HG03064 (cell line): Measurements from ENCODE around the gene STAT3.
"Not testable (repeated sequence)": the region's sequence is repeated elsewhere in the genome, so short reads cannot be mapped to it uniquely, and the experiment has no call there.

Experiments used
- ATAC-seq: cut with Tn5 transposase; IDR thresholded peaks from one replicate; pipeline ENCODE4 v1.9.1; 2021; ENCODE audit warnings: low read depth; ENCODE audit not compliant: unreplicated experiment

Gene STAT3

DNA sequence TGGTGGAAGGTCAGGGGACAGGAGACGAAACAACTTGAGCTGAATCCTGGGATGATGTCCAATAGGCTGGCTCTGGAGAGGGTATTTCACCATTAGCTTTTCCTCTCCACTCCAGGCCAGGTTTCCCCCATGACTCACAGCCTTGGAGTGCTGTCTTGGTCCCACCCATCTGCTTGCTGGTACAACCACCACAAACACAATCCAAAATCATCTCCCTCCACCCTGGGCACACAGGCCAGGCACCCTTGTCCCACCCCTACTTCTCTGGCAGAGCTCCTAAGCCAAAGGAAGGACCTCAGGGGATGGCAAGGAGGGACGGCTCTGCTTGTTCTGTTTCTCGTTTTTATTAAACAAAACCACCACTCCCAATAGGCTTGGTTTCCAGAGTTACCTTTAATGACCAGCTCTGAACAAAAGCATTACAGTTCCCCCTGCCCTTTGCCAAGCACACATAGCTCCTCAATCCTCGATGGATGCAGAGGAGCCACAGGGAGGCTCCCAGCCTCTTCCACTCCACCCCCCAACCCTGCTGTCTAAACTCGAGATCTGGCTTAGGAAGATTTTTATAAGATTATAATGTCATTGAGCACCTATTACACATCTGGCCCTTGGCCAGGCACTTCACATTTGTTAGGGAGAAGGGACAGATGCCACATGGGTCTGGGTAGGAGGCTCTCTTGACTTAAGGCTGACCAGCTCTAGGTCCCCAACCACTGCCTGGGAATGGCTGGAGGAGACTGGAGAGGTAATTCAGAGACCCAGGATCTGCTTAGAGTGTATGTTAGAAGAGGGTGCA lies 21.5 kb upstream of the STAT3 start:
- no peak for ATAC-seq

DNA sequence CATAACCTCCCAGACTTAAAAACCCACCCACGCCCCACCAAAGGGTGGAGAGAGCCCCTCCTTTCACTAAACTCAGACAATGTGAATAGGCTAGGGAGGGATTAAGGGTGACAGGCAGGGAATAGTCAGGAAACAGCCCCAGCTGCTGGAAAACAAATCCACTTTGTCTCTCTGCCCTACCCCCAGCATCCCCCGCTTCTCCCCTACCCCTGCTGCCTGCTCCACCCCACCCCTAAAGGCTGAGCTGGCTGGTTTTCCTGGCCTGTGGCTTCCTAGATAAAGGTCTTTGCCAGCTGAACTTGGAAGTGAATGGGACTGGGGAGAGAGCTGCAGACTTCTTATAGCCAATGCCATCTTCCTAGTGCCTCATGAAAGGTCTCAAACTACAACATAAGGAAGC lies 19.8 kb upstream of the STAT3 start:
- no peak for ATAC-seq

- ATAC-seq = no peak
These were observed 19.1 kb upstream of the STAT3 start for GRCh38 chr17:42407289-42407836.

DNA sequence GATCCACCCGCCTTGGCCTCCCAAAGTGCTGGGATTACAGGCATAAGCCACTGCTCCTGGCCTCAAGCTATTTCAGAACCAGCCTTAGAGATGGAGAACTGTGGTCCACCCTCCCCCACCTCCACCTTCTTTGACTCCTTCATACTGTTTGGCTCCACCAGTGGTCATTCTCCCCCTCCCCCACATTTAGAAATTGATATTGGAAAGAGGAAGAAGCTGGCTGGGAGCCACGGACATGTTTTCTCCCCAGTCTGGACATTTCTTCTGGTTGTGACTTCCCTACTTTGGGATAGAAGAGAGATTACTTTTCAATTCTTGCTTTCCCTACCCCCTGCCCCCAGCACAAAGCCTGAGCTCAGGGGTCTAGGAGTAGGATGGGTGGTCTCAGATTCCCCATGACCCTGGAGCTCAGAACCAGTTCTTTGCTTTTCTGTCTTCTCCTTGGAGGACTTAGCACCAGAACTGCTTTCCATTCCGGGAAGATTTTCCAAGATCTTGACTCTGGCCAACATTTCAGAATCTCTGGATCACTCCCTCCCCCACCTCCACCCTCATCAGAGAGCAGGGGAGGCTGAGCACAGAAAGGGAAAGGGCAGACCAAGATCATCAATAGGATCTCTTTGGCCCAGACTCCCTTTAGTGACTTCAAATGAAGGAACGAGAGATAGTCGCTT lies 18.5 kb upstream of the STAT3 start:
- ATAC-seq = no peak

DNA sequence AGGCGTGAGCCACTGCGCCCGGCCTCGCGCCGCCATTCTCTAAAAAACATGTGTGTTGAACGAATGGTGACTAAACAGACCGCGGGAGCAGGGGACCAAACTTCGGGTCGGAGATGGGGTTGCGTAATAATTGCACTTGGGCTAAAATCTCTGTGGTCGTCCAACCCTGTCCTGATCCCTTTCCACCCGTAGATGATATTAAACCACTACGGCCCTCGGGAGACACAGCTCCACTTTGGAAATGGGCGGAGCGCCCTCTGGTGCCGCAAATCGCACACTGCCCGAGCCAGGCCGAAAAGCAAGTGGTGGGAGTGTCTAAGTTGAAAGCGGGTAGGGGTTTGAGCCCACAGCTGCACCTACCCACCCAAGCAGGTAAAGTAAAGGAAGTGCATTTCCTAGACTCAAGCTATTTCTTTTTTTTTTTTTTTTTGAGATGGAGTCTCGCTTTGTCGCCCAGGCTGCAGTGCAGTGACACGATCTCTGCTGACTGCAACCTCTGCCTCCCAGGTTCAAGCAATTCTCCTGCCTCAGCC lies 17.8 kb upstream of the STAT3 start:
- no peak for ATAC-seq

- no peak for ATAC-seq
These were observed 16.8 kb upstream of the STAT3 start for GRCh38 chr17:42405076-42405475.

DNA sequence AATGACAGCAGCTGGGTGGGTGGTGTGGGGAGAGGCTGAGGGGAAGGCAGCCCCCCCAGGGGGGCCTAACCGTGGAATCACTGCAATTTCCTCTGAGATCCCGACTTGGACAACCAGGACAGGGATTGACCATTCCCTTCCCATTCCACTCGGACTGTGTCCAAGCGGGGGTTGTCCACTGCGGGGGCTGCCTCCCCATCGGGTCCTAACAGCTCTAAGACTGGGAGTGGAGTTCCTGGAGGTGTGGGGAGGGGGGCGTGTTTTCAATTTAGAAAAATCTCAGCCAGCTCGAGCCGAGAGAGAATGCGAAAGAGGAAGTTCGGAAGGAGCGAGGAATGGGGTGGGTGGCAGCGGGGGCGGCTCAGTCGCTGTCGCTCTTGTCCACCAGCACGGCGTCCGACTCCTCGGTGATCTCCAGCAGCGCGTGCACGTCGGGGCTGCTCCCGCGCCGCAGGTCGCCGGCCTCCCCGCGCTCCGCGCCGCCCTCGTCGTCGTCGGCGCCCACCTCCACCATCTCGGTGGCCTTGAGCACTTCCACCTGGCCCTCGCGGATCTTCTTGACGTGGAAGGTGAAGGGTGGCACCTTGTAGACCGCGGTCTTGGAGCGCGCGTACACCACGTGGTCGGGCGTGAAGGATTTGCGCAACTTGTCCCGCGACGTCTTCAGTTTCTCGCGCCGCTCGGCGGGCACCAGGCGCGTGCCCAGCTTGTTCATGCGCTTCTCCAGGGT lies 16.2 kb upstream of the STAT3 start:
- ATAC-seq = no peak

DNA sequence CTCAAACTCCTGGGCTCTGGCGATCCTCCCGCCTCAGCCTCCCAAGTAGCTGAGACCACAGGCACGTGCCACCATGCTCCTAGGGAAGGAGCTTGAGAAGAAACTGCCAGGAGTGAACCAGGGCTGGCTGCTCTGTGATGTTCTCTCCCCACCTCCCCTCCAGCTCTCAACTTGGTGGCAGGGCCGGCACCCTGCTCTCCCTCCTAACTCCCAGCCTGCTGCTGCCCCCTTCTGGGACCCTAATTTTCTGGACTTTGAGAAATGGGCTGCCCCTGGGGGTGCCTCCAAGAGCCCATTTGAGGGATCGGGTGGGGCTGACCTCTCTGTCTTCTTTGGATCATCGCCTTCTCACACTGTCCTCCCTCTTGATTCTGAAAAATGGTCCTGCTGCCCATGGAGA lies 14.9 kb upstream of the STAT3 start:
- ATAC-seq = no peak

GRCh38 chr17:42402117-42402516 lies 13.9 kb upstream of the STAT3 start:
- no peak for ATAC-seq

- not testable (repeated sequence) for ATAC-seq
These were observed 12.7 kb upstream of the STAT3 start for GRCh38 chr17:42400844-42401375.

- no peak for ATAC-seq
These were observed 12.0 kb upstream of the STAT3 start for GRCh38 chr17:42399948-42400843.

DNA sequence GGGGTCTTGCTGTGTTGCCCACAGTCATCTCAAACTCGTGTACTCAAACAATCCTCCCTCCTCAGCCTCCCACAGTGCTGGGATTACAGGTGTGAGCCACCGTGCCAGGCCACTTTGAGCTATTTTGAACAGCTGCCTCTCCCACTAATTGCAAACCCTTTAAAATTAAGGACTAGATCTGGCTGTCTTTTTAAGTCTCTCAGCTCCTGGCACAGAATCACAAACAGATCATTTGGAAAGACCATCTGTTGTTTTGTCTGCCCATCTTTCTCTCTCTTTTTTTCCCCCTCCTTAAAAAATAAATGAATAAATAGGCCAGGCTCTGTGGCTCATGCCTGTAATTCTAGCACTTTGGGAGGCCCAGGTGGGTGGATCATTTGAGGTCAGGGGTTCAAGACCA lies 10.9 kb upstream of the STAT3 start:
- ATAC-seq = no peak

- ATAC-seq = not testable (repeated sequence)
These were observed 7.4 kb upstream of the STAT3 start for GRCh38 chr17:42395601-42396000.

- no peak for ATAC-seq
These were observed 6.6 kb upstream of the STAT3 start for GRCh38 chr17:42394838-42395237.

DNA sequence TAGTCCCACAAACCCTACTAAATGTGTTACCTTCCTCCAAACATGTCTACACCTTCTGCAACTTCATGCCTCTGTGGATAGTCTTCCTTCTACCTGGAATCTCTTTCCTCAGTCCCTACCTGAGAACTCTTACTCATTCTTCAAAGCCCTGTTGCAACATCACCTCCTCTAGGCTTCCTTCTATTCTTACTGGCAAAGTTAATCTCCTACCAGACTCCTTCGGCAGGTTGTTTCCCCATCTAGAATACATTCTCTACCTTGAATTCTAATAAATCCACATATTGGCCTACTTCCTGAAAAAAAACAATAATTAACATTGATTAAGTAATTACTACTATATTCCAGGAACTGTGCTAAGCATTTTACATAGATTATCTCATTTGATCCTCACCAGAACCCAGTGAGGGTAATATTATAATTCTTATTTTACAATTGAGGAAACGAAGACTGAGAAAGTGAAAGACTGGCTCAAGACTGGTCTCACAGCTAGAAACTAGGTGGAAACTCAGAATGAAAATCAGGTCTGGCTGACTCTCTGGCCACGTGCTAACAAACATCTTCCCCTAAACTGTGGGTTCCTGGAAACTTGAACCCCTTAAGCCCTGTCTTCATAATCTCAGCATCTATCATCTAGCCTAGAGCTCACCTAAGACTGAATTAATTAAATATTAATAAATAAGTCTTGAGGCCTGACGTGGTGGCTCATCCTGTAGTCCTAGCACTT lies 4.6 kb upstream of the STAT3 start:
- no peak for ATAC-seq

GRCh38 chr17:42391439-42391838 lies 3.2 kb upstream of the STAT3 start:
- ATAC-seq = not testable (repeated sequence)

DNA sequence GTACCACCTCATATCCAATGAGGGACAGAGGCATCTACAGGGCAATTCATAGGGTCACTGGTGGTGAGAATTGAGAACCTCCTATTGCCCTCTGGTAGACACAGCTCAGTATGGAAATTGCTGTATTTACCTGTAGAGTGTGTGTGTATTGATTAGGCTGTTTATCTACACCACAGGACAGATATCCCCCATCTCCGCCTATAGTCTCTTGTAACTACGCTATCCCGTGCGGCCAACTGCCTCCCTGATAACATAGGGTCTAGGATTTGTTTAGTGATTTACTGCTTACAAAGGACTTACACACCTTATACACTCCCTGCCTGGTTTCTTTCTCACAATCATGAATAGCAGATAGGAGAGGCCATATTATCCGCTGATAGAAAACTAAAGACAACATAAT lies 1.7 kb upstream of the STAT3 start:
- ATAC-seq = no peak

- no peak for ATAC-seq
These were observed 834 bp upstream of the STAT3 start for GRCh38 chr17:42389135-42389417.

GRCh38 chr17:42387661-42388380 lies 421 bp downstream of the STAT3 start:
- peak; percentile 3 for ATAC-seq
